ENCODE measurements around the gene SART1. TPM values are rescaled to one million over a fixed set of nuclear protein-coding genes. Genes with fewer than 3 reads are reported as not detected.
"Not testable (repeated sequence)": the region's sequence is repeated elsewhere in the genome, so short reads cannot be mapped to it uniquely, and the experiment has no call there.

The SART1 gene
- total RNA-seq, 1 donor from 2014 or later, result 32.2 TPM

GRCh38 chr11:66011239-66011784, 49.8 kb downstream of the SART1 start:
- intact Hi-C loops (cut with micrococcal nuclease), result no loop called here
- ATAC-seq (no peak), DNase-seq (no peak)

- ATAC-seq (no peak), DNase-seq (no peak)
- intact Hi-C loops (cut with micrococcal nuclease), result no loop called here
Observed at GRCh38 chr11:66011785-66012303, 50.3 kb downstream of the SART1 start, which contains the start of gene CST6. CST6 (plus strand) TSS chr11:66012008; CDS start chr11:66012045, 37 bp downstream.

GRCh38 chr11:66012371-66012945, 50.9 kb downstream of the SART1 start:
- DNase-seq, result no peak
- ATAC-seq, result no peak
- intact Hi-C loops (cut with micrococcal nuclease), result no loop called here

GRCh38 chr11:66012946-66013761, 51.6 kb downstream of the SART1 start:
- ATAC-seq (no peak), DNase-seq (no peak)
- intact Hi-C loops (cut with micrococcal nuclease), result no loop called here

- intact Hi-C loops (cut with micrococcal nuclease), result no loop called here
- DNase-seq (no peak), ATAC-seq (no peak)
Observed at GRCh38 chr11:66013762-66014100, 52.2 kb downstream of the SART1 start.

- intact Hi-C loops (cut with micrococcal nuclease), result no loop called here
- DNase-seq (no peak), ATAC-seq (no peak)
Observed at GRCh38 chr11:66014804-66015453, 53.4 kb downstream of the SART1 start.

- DNase-seq (peak; percentile 63), ATAC-seq (peak; percentile 79)
- intact Hi-C loops (cut with micrococcal nuclease), result no loop called here
Observed at GRCh38 chr11:66015454-66015881, 53.9 kb downstream of the SART1 start.

GRCh38 chr11:66015936-66016792, 54.6 kb downstream of the SART1 start:
- intact Hi-C loops (cut with micrococcal nuclease), result no loop called here

GRCh38 chr11:66016793-66017177, 55.3 kb downstream of the SART1 start:
- DNase-seq, result no peak
- no peak for ATAC-seq
- intact Hi-C loops (cut with micrococcal nuclease), result no loop called here

More at GRCh38 chr11:66015936-66016792, 54.6 kb downstream of the SART1 start:
- DNase-seq (no peak), ATAC-seq (peak; percentile 12)

- ATAC-seq, result no peak
- intact Hi-C loops (cut with micrococcal nuclease), result no loop called here
- no peak for DNase-seq
Observed at GRCh38 chr11:66017321-66017720, 55.8 kb downstream of the SART1 start.

GRCh38 chr11:66020212-66020611, 58.7 kb downstream of the SART1 start:
- intact Hi-C loops (cut with micrococcal nuclease), result no loop called here
- ATAC-seq (no peak), DNase-seq (no peak)

- ATAC-seq (peak; percentile 28), DNase-seq (no peak)
- intact Hi-C loops (cut with micrococcal nuclease), result no loop called here
Observed at GRCh38 chr11:66020618-66021357, 59.3 kb downstream of the SART1 start.

- DNase-seq (peak; percentile 87), ATAC-seq (peak; percentile 88)
- intact Hi-C loops (cut with micrococcal nuclease), result no loop called here
Observed at GRCh38 chr11:66022401-66023185, 61.1 kb downstream of the SART1 start.

GRCh38 chr11:66023186-66023440, 61.6 kb downstream of the SART1 start:
- intact Hi-C loops (cut with micrococcal nuclease); DNase-seq; ATAC-seq: not testable (repeated sequence)

- no peak for DNase-seq
Observed at GRCh38 chr11:66026017-66026529, 64.5 kb downstream of the SART1 start, which contains the start of gene CATSPER1. CATSPER1 (minus strand) TSS chr11:66026479; CDS start chr11:66026379, 100 bp downstream.

More at GRCh38 chr11:66026017-66026529, 64.5 kb downstream of the SART1 start, which contains the start of gene CATSPER1:
- intact Hi-C loops (cut with micrococcal nuclease), result no loop called here
- ATAC-seq, result no peak

All from left ventricle myocardium superior (tissue), 1 donor.